H1 (cell line): ENCODE data around the gene GNG8. TPM values are rescaled to one million over a fixed set of nuclear protein-coding genes. Genes with fewer than 3 reads are reported as not detected.

Experiments used
- CTCF ChIA-PET: fragments of 300-600 bp; sonication (Branson Sonifier 250); formaldehyde crosslinking; loops from one replicate; lab custom pipeline; 2021; ENCODE audit not compliant: partially characterized antibody; lab: Charles Lee
- POLR2A ChIA-PET: fragments of 300-600 bp; sonication (Branson Sonifier 250); formaldehyde crosslinking; loops from one replicate; lab custom pipeline; 2021; ENCODE audit warnings: inconsistent platforms; ENCODE audit not compliant: partially characterized antibody; lab: Charles Lee
- DNase-seq, 2 experiments: peaks; one replicate each; pipeline versions ENCODE4 v3.0.0 to v3.0.0-alpha.2; 2010 to 2022; ENCODE audit warnings: low spot score in 2 of 2, low read depth in 1 of 2, mixed read lengths in 1 of 2
- FAIRE-seq: peaks from 2 replicates; lab custom pipeline; 2011; peaks lifted over from hg19 to GRCh38; lab: Jason Lieb, UNC
- H2AFZ ChIP-seq: 2 replicates; pipeline ENCODE4 v1.8.1; 2012; ENCODE audit warnings: low read length, inconsistent platforms
- H2AK5ac ChIP-seq: 2 replicates; pipeline ENCODE4 v1.6.1; 2013; ENCODE audit warnings: low read depth, low read length
- H2BK120ac ChIP-seq: replicated peaks from 2 replicates; pipeline ENCODE3; 2013; ENCODE audit warnings: low read depth, low read length, inconsistent platforms
- H2BK12ac ChIP-seq: 2 replicates; pipeline ENCODE4 v1.6.1; 2013; ENCODE audit warnings: low read depth, low read length
- H2BK15ac ChIP-seq: 2 replicates; pipeline ENCODE4 v1.6.1; 2013; ENCODE audit warnings: low read length
- H2BK20ac ChIP-seq: 2 replicates; pipeline ENCODE4 v1.6.1; 2013; ENCODE audit warnings: low read length
- H2BK5ac ChIP-seq: 2 replicates; pipeline ENCODE4 v1.6.1; 2013; ENCODE audit warnings: low read depth, low read length
- H3K14ac ChIP-seq: 2 replicates; pipeline ENCODE4 v1.6.1; 2013; ENCODE audit warnings: inconsistent platforms; ENCODE audit not compliant: insufficient read length
- H3K18ac ChIP-seq: 2 replicates; pipeline ENCODE4 v1.6.1; 2013; ENCODE audit warnings: low read length; ENCODE audit errors: extremely low read depth
- H3K23ac ChIP-seq: 2 replicates; pipeline ENCODE4 v1.6.1; 2013; ENCODE audit warnings: inconsistent platforms; ENCODE audit not compliant: insufficient read length
- H3K23me2 ChIP-seq: 2 replicates; pipeline ENCODE4 v1.6.1; 2013; ENCODE audit warnings: low read depth, low read length
- H3K27ac ChIP-seq: 2 replicates; pipeline ENCODE4 v1.6.1; 2011; ENCODE audit warnings: low read depth, low read length, inconsistent platforms
- H3K27me3 ChIP-seq, 4 experiments: replicated peaks in 1 of 4; 1 replicate in 1 of 4; 2 replicates in 3 of 4; pipeline versions ENCODE4 v1.6.1 to v1.8.1; 2011 to 2013; ENCODE audit warnings: low read length in 3 of 4, mild to moderate bottlenecking in 3 of 4, inconsistent platforms in 2 of 4, mixed read lengths in 2 of 4, moderate library complexity in 1 of 4; ENCODE audit not compliant: control insufficient read depth in 3 of 4, insufficient read depth in 3 of 4; ENCODE audit errors: extremely low read depth in 1 of 4
- H3K36me3 ChIP-seq, 4 experiments: 2 replicates each; pipeline versions ENCODE4 v1.6.1 to v1.8.1; 2011 to 2013; ENCODE audit warnings: mild to moderate bottlenecking in 4 of 4, low read length in 3 of 4, moderate library complexity in 2 of 4, control low read depth in 1 of 4, inconsistent platforms in 1 of 4; ENCODE audit not compliant: insufficient read depth in 4 of 4, control insufficient read depth in 2 of 4
- H3K4ac ChIP-seq: replicated peaks from 2 replicates; pipeline ENCODE3; 2013; ENCODE audit warnings: low read length, low read depth, mixed read lengths, inconsistent platforms; ENCODE audit not compliant: insufficient read length
- H3K4me1 ChIP-seq, 4 experiments: replicated peaks in 1 of 4; 1 replicate in 1 of 4; 2 replicates in 3 of 4; pipeline versions ENCODE4 v1.6.1 to v1.8.1; 2011 to 2013; ENCODE audit warnings: low read length in 3 of 4, inconsistent platforms in 2 of 4, mixed read lengths in 1 of 4; ENCODE audit not compliant: insufficient read depth in 4 of 4, control insufficient read depth in 3 of 4
- H3K4me2 ChIP-seq, 2 experiments: 2 replicates each; pipeline versions ENCODE4 v1.6.1 to v1.8.1; 2011 to 2013; ENCODE audit warnings: low read depth in 2 of 2, low read length in 2 of 2, control low read depth in 1 of 2, inconsistent platforms in 1 of 2, mild to moderate bottlenecking in 1 of 2; ENCODE audit not compliant: insufficient read depth in 1 of 2
- H3K4me3 ChIP-seq, 4 experiments: fragments of 200-600, 300-600 bp in 1 of 4; sonication (generic), shearing (Covaris generic), sonication (Bioruptor Twin) in 1 of 4; 2 replicates each; pipeline versions ENCODE4 v1.5.1 to v1.8.1; 2011 to 2016; ENCODE audit warnings: low read length in 4 of 4, low read depth in 3 of 4, control low read depth in 2 of 4, inconsistent platforms in 2 of 4, mild to moderate bottlenecking in 2 of 4, mixed read lengths in 1 of 4, moderate library complexity in 1 of 4; ENCODE audit not compliant: insufficient read depth in 2 of 4; ENCODE audit errors: extremely low read depth in 1 of 4
- H3K56ac ChIP-seq: replicated peaks from 2 replicates; pipeline ENCODE3; 2013; ENCODE audit warnings: low read depth, mild to moderate bottlenecking, mixed read lengths, low read length, inconsistent platforms; ENCODE audit not compliant: insufficient read length
- H3K79me1 ChIP-seq: 2 replicates; pipeline ENCODE4 v1.6.1; 2013; ENCODE audit warnings: low read depth, low read length, control low read depth
- H3K79me2 ChIP-seq, 2 experiments: 2 replicates each; pipeline versions ENCODE4 v1.6.1 to v1.8.1; 2012 to 2013; ENCODE audit warnings: low read length in 2 of 2, mild to moderate bottlenecking in 2 of 2, inconsistent platforms in 1 of 2; ENCODE audit not compliant: insufficient read depth in 2 of 2, control insufficient read depth in 1 of 2
- H3K9ac ChIP-seq, 4 experiments: replicated peaks in 1 of 4; 1 replicate in 1 of 4; 2 replicates in 3 of 4; pipeline versions ENCODE4 v1.6.1 to v1.8.1; 2011 to 2013; ENCODE audit warnings: low read depth in 3 of 4, low read length in 3 of 4, control low read depth in 2 of 4, mild to moderate bottlenecking in 2 of 4, moderate library complexity in 2 of 4, inconsistent platforms in 1 of 4; ENCODE audit errors: extremely low read depth in 1 of 4
- H3K9me3 ChIP-seq, 2 experiments: 2 replicates each; pipeline versions ENCODE4 v1.6.1 to v1.8.1; 2012 to 2013; ENCODE audit warnings: mild to moderate bottlenecking in 2 of 2, moderate library complexity in 2 of 2, control low read depth in 1 of 2, inconsistent platforms in 1 of 2, low read depth in 1 of 2, low read length in 1 of 2, mixed read lengths in 1 of 2; ENCODE audit not compliant: insufficient read depth in 2 of 2
- H4K20me1 ChIP-seq, 2 experiments: replicated peaks in 1 of 2; 2 replicates each; pipeline versions ENCODE3 to v1.8.1; 2011 to 2013; ENCODE audit warnings: inconsistent platforms in 2 of 2, low read length in 2 of 2, mild to moderate bottlenecking in 1 of 2; ENCODE audit not compliant: insufficient read depth in 2 of 2, control insufficient read depth in 1 of 2
- H4K5ac ChIP-seq: 2 replicates; pipeline ENCODE4 v1.6.1; 2013; ENCODE audit warnings: low read length, low read depth, mixed read lengths, inconsistent platforms; ENCODE audit not compliant: insufficient read length
- H4K8ac ChIP-seq: 2 replicates; pipeline ENCODE4 v1.8.0; 2013; ENCODE audit warnings: mild to moderate bottlenecking, moderate library complexity, low read length, inconsistent platforms; ENCODE audit not compliant: insufficient read depth; ENCODE audit errors: extremely low read depth
- H4K91ac ChIP-seq: replicated peaks from 2 replicates; pipeline ENCODE3; 2013; ENCODE audit warnings: low read length, mixed read lengths, inconsistent platforms; ENCODE audit not compliant: insufficient read length
- EZH2 ChIP-seq: fragments of 200-600 bp; sonication (generic); IDR thresholded peaks from 2 replicates; pipeline ENCODE4 v1.7.1; 2012; ENCODE audit warnings: low read depth, mild to moderate bottlenecking, moderate library complexity, low read length, inconsistent platforms; ENCODE audit not compliant: severe bottlenecking
- WGBS, 2 experiments: shearing (Covaris generic) in 1 of 2; methylation state at CpG; one replicate each; pipeline versions ENCODE4 v1.1.6 to v1.1.7; 2013 to 2015; ENCODE audit warnings: low lambda C conversion rate in 2 of 2, mixed read lengths in 2 of 2, inconsistent platforms in 1 of 2, low coverage in 1 of 2, missing lambda C conversion rate in 1 of 2; ENCODE audit not compliant: insufficient replicate concordance in 2 of 2, insufficient coverage in 1 of 2, insufficient read length in 1 of 2; ENCODE audit errors: extremely low coverage in 1 of 2, missing lambda C conversion rate in 1 of 2; 5-methylcytosine and 5-hydroxymethylcytosine counted together
- polyA plus RNA-seq, 7 experiments: library from polyadenylated mRNA; depleted of rRNA in 3 of 7; stranded (reverse) in 5 of 7; unstranded in 2 of 7; fragments of >200 nt in 5 of 7; fragments of 200-250 nt in 2 of 7; gene quantifications; 1 replicate in 5 of 7; 2 replicates in 1 of 7; 4 replicates in 1 of 7; pipeline versions ENCODE4 v1.2.1 to v1.2.3, GENCODE V29; 2011 to 2013; ENCODE audit warnings: missing spikeins in 2 of 7, mixed read lengths in 2 of 7
- total RNA-seq: library from RNA; stranded (reverse); fragmentation: NEBNext Ultra II Directional; extraction: Animal tissue kit (Norgen Biotek cat#: 25700); gene quantifications from 2 replicates; pipeline ENCODE4 v1.2.1, GENCODE V29; 2021

GNG8 gene
- total and polyA plus RNA-seq, 2 of the 8 experiments (the other 6 are each of a cell fraction or from before 2014, with no cell fraction given) = not detected

- peaks cover 13 to 20% of the 10 kb centered on the region in 2 experiments for H3K79me2 ChIP-seq
- H3K79me1 ChIP-seq = peaks cover 8% of the 10 kb centered on the region
- H2BK120ac ChIP-seq = no peak overlapping the region
- no peak overlapping the region for H3K18ac ChIP-seq
- DNase-seq = no peak
- no peak overlapping the region for H2BK5ac ChIP-seq
- FAIRE-seq = no peak
- no peak overlapping the region for H2BK20ac ChIP-seq
- H2AFZ ChIP-seq = no peak overlapping the region
- H4K8ac ChIP-seq = no peak overlapping the region
- peaks cover 12% of the 10 kb centered on the region for H3K23me2 ChIP-seq
- H3K4ac ChIP-seq = no peak overlapping the region
- H4K5ac ChIP-seq = no peak overlapping the region
- H4K20me1 ChIP-seq = peaks cover 8 to 12% of the 10 kb centered on the region in 2 experiments
- H3K4me1 ChIP-seq = peaks cover 0 to 11% (median 7%) of the 10 kb centered on the region in 4 experiments; a peak in 5 of 7 replicates
- H3K14ac ChIP-seq = no peak overlapping the region
- H2BK12ac ChIP-seq = no peak overlapping the region
- no peak overlapping the region for H3K4me2 ChIP-seq
- no peak overlapping the region for H3K4me3 ChIP-seq
- no peak overlapping the region for H3K23ac ChIP-seq
- H3K9ac ChIP-seq = no peak overlapping the region
- no peak overlapping the region for H2AK5ac ChIP-seq
- no peak overlapping the region for H3K27ac ChIP-seq
- WGBS, 2 experiments = 81% methylated on average over 4 of the region's 4 CpGs; no CpG with 5 or more reads in 1 of the 2 experiments
- H4K91ac ChIP-seq = no peak overlapping the region
- no peaks in the 10 kb centered on the region for H3K9me3 ChIP-seq
- no peak overlapping the region for H2BK15ac ChIP-seq
- H3K36me3 ChIP-seq = no peaks in the 10 kb centered on the region
- CTCF ChIA-PET = interaction anchor here (0.6 to 2.0 kb wide), 4 partner anchors 19 to 27 kb away, joined by 3 to 7 read pairs (median 4); no protein-coding TSS in a partner anchor
- no peaks in the 10 kb centered on the region for H3K27me3 ChIP-seq
- H3K56ac ChIP-seq = no peak overlapping the region
- POLR2A ChIA-PET = interaction anchor here (1.1 kb wide), 2 partner anchors 15 to 19 kb away, joined by 3 to 5 read pairs; no protein-coding TSS in a partner anchor
- TF ChIP-seq EZH2 = no peak
Measured at GRCh38 chr19:46598372-46598917, 37.6 kb downstream of the GNG8 start.
